Stimulated activated naive B cell treated with anti-CD40 and anti-IgM and Interleukin-4, amounts not matched to agents 10 μg/mL and 1 μg/mL and 100 μg/mL, for 72 hours (primary cell): ENCODE data around the gene PEPD.

Experiments used
- ATAC-seq, 2 donors: fragments of 150-1000 bp; cut with Tn5 transposase; replicated peaks; 2 replicates each; pipeline ENCODE4 v1.10.0; 2021; ENCODE audit warnings: moderate library complexity in 1 of 2
- DNase-seq: peaks from one replicate; pipeline ENCODE4 v3.0.0; 2021
- H3K27ac Mint-ChIP-seq: one replicate; pipeline ENCODE4 v1.8.0; 2022; ENCODE audit warnings: mild to moderate bottlenecking, mixed read lengths
- H3K27me3 Mint-ChIP-seq, 2 donors: one replicate each; pipeline ENCODE4 v1.8.0; 2022; ENCODE audit warnings: mixed read lengths in 2 of 2
- H3K36me3 Mint-ChIP-seq, 2 donors: one replicate each; pipeline ENCODE4 v1.8.0; 2022; ENCODE audit warnings: mixed read lengths in 2 of 2, mild to moderate bottlenecking in 1 of 2
- H3K4me1 Mint-ChIP-seq, 2 donors: one replicate each; pipeline ENCODE4 v1.8.0; 2022; ENCODE audit warnings: mixed read lengths in 2 of 2, mild to moderate bottlenecking in 1 of 2
- H3K4me3 Mint-ChIP-seq, 2 donors: one replicate each; pipeline ENCODE4 v1.8.0; 2022; ENCODE audit warnings: mild to moderate bottlenecking in 2 of 2, mixed read lengths in 2 of 2, moderate library complexity in 1 of 2
- H3K9me3 Mint-ChIP-seq, 2 donors: one replicate each; pipeline ENCODE4 v1.8.0; 2022; ENCODE audit warnings: mixed read lengths in 2 of 2, mild to moderate bottlenecking in 1 of 2

PEPD gene

DNA sequence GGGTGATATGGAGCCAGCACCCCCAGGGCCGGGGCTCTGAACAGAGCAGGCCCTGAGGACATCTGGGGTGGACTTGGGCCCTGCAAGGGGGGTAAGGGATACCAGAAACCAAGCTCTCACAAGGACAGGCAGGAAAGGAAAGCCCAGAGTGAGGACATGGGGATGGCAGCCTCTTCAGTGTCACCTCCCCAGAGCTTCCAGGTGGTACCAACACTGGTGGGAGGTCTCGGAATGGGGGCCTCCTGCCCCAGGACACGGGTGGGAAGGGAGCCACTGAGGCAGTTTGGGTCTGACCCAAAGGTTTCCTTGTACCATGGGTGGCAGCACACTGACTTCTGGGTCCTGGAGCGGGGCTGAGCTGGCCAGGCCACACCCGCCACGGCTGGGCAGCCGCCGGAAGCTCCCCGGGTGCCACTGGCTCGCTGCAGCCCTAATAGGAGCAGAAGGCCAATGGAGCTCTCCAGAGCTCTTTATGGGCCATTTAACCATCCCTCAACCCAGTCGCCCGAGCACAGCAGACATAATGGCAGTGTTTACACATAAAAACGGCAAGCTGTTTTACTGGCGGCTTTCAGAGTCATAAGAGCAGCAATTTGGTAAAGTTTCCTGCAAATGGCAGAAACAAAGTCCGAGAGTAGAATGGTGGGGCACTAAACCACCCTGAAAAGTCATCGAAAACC lies 59.3 kb downstream of the PEPD start:
- H3K36me3 Mint-ChIP-seq: peaks cover 8 to 23% of the 10 kb centered on the region in 2 donors
- no peaks in the 10 kb centered on the region for H3K27me3 Mint-ChIP-seq
- H3K9me3 Mint-ChIP-seq: no peaks in the 10 kb centered on the region
- DNase-seq (no peak), ATAC-seq (no peak)
- no peak overlapping the region for H3K4me3 Mint-ChIP-seq
- H3K27ac Mint-ChIP-seq: no peak overlapping the region
- H3K4me1 Mint-ChIP-seq: no peaks in the 10 kb centered on the region

DNA sequence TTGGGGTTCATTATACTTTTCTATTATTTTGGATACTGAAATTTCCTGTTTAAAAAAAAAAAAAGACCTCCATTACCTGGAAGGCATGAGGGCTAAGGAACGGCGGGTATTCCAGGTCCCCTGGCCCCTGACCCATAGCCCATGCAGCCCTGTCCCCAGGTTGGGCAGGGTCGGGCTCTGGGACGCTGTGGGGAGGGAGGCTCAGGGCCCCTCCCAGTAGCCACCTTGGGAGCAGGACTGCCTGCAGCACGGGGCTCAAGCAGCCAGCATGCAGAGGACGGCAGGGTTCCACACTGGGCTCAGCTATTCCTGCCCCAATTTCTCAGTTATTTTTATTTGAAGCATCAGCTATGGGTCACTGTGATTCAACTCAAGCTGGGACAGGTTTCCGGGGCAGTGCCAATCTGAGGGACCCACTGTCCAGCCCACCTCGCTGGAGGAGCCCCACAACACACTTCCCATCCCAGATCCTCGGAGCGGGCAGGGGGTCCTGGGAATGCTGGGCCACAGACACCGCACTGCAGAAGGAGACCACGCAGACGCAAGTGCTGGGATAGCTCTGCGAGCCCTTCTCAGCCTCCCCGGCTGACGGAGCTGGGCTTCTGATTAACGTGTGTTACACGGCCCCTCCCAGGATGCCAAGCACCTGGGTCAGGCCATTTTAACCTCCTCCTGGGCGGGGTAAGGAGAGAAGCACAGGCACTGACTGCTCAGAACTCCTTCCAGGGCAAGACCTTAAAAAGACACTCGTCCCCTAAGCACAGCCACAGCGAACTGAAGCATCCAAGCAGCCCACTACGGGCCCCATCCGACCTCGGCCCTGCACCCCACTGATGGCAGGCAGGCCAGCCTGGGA lies 60.1 kb downstream of the PEPD start:
- Mint-ChIP-seq H3K27me3 (no peaks in the 10 kb centered on the region), H3K4me3 (no peak overlapping the region), H3K9me3 (no peaks in the 10 kb centered on the region), H3K4me1 (no peaks in the 10 kb centered on the region), H3K36me3 (peaks cover 7 to 23% of the 10 kb centered on the region in 2 donors), H3K27ac (no peak overlapping the region)
- DNase-seq: no peak
- no peak for ATAC-seq

DNA sequence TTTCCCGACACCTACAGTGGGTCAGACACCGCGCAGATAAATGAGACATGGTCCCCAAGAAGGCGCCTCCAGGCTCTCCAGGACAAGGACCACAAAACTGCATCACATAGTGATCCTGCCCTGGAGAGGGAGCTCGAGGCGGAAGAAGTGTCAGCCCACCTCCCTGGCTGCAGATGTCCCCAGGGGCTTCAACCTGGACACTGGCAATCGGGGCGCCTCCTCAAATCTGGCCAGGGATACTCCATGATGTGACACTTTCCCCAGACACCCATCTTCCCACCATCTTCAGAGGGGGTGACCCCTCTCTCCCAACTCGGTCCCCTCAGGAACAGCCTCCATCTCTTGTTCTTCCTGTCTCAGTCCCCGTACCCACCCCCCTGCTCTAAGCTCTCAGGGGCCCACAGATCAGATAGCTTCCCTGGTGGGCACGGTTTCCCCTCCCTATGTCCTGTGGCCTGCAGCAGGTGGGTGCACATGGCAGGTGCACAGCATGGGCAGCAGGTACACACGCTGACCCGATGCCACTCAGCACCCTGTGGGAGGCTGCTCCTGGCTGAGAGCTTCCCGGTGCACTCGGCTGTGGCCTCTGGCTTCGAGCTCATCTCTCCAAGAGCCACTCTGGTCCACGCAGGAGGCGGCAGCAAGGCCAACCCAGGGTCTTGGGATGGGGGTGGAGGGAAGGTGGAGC lies 61.2 kb downstream of the PEPD start:
- ATAC-seq: no peak
- H3K27ac Mint-ChIP-seq: no peak overlapping the region
- no peak for DNase-seq
- H3K36me3 Mint-ChIP-seq: peaks cover 7 to 22% of the 10 kb centered on the region in 2 donors
- H3K27me3 Mint-ChIP-seq: no peaks in the 10 kb centered on the region
- no peak overlapping the region for H3K4me3 Mint-ChIP-seq
- no peaks in the 10 kb centered on the region for H3K4me1 Mint-ChIP-seq
- H3K9me3 Mint-ChIP-seq: no peaks in the 10 kb centered on the region

DNA sequence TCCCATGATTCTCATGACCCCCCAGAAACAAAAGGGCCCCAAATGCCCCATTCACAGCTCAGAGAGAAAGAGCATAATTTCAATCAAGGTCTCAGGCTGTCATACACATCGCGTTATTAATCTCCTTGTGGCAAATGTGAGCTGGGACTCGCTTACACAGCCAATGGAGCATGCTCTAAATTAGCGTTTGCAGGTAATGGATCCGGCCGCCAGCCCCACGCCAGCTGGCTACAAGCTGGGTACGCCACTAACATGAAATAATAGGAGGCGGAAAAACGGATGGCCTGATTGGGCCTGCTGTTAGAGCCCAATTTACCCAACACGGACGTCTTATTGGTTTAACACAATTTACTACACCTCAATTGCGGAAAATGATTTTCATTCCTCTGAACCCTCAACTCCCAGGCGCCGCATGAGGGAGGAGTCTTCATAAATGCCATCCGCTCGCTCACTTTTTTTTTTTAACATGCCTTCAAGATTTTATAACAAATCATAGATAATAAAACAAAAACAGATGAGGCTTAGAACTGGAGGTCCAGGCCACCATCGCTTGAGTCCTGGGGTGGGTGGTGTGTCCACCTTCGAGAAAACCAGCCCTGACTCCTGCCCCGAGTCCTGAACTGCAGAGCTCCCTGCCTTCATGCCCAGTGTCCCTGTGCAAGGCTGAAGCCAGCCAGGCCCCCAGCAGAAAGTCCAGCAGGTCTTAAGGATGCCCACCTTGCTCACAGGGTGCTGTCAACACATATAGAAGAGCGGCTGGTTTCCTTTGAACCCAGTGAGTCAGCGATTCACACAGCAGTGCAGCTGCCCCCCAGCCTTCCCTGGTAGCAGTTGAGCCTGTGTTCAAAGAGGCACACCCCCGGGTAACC lies 62.1 kb downstream of the PEPD start:
- Mint-ChIP-seq H3K9me3 (no peaks in the 10 kb centered on the region), H3K27ac (no peak overlapping the region), H3K27me3 (no peaks in the 10 kb centered on the region), H3K36me3 (peaks cover 7 to 19% of the 10 kb centered on the region in 2 donors), H3K4me1 (no peaks in the 10 kb centered on the region), H3K4me3 (no peak overlapping the region)
- DNase-seq (no peak), ATAC-seq (no peak)

DNA sequence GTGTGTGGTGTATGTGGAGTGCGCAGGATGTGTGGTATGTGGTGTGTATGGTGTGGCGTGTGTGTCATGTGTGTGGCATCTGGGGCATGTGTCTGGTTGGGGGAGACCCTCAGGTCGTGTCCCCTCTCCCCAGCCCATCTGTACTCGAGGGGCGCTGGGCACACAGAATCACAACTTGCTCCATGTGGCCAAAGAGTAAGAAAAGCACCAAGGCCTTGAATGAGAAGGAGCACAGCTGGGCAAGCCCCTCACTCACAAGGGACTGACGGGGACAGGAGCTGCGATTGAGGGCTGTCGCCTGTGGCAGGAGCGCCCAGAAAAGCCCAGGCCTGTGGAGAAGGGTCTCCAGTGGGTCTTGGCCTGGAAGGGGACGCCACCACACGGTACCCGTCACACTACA lies 62.8 kb downstream of the PEPD start:
- Mint-ChIP-seq H3K4me1 (no peaks in the 10 kb centered on the region), H3K36me3 (peaks cover 6 to 18% of the 10 kb centered on the region in 2 donors), H3K4me3 (no peak overlapping the region), H3K9me3 (no peaks in the 10 kb centered on the region), H3K27ac (no peak overlapping the region), H3K27me3 (no peaks in the 10 kb centered on the region)
- ATAC-seq (no peak), DNase-seq (no peak)

DNA sequence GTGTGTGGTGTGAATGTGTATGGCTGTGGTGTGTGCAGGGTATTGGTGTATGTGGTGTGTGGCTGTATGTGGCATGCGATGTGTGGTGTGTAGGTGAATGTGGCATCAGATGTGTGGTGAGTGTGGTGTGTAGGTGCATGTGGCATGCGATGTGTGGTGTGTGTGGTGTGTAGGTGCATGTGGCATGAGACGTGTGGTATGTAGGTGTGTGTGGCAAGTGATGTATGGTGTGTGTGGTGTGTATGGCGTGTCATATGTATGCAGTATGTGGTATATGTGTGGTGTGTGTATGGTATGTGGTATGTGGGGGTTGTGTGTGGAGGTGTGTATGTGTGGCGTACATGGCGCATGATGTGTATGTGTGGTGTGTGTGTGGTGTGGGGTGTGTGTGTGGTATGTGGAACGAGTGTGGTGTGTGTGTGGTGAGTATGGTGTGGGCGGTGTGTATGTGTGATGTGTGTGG lies 63.4 kb downstream of the PEPD start:
- Mint-ChIP-seq H3K9me3 (no peaks in the 10 kb centered on the region), H3K27me3 (no peaks in the 10 kb centered on the region), H3K36me3 (peaks cover 5 to 14% of the 10 kb centered on the region in 2 donors), H3K27ac (no peak overlapping the region), H3K4me1 (no peaks in the 10 kb centered on the region), H3K4me3 (no peak overlapping the region)
- ATAC-seq (no peak), DNase-seq (no peak)

DNA sequence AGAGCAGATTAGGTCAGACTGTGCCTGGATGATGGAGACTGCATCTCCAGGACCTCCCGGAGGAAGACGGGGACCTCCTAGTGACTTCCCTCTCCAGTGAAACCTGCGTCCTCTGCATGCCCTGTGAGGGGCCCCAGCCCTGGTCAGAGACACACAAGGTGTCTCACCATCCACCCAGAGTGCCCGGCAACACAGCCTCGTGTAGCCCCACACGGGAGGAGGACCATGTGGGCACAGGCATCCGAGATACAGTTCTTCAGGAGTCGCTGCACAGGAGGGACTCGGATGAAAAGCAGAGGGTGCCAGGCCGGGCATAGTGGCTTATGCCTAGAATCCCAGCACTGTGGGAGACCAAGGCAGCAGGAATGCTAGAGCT lies 64.8 kb downstream of the PEPD start:
- DNase-seq (no peak), ATAC-seq (no peak)
- Mint-ChIP-seq H3K36me3 (peaks cover 5 to 13% of the 10 kb centered on the region in 2 donors), H3K9me3 (no peaks in the 10 kb centered on the region), H3K27me3 (no peaks in the 10 kb centered on the region), H3K27ac (no peak overlapping the region), H3K4me3 (no peak overlapping the region), H3K4me1 (no peaks in the 10 kb centered on the region)

DNA sequence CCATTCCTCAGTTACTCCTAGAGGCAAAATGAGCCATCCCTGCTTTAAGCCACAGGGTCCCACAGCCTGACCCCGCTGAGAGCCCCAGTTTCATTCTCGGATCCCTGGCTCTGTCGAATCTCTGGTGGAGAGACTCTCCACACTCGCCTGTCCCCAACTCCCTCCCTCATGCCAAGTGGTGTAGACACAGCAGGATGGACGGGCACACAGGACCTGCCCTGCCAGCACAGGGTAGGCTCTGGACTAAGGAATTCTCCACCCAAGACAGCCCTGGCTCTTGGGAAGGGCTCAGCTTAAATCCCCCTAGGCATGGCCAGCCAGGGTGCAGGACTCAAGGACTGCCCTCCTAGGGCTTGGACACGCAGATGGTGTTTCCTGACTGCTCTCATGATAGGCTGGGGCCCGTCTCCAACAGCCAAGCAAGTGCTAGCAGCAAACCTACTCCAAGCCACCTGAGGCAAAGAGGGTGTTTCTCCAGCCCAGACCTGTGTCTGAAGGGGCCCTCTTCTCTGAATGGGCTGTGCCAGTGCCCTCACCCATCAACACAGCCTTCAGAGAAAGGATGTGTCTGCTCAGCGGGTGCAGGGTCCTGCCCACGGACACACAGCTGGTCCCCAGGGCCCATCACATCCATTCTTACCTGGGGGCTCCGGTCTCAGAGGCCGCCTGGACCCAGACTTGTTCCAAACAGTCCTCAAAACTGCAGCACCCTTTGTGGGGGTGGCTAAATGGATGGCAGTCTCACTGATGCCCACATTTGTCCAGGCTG lies 65.3 kb downstream of the PEPD start:
- no peaks in the 10 kb centered on the region for H3K27me3 Mint-ChIP-seq
- peaks cover 5 to 13% of the 10 kb centered on the region in 2 donors for H3K36me3 Mint-ChIP-seq
- DNase-seq (no peak), ATAC-seq (no peak)
- H3K9me3 Mint-ChIP-seq: no peaks in the 10 kb centered on the region
- H3K4me3 Mint-ChIP-seq: no peak overlapping the region
- no peak overlapping the region for H3K27ac Mint-ChIP-seq
- H3K4me1 Mint-ChIP-seq: no peaks in the 10 kb centered on the region

DNA sequence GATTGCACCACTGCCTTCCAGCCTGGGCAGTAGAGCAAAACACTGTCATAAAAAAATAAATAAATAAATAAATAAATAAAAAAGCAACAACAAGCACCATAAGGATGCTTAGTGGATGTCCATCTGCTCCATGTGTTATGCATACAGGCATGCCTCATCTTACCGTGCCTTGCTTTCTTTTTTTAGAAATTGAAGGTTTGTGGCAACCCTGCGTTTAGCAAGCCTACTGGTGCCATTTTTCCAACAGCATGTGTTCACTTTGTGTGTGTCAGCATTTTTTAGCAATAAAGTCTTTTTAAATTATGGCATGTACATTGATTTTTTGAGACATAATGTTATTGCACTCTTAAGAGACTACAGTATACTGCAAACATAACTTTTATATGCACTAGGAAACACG lies 68.3 kb downstream of the PEPD start:
- Mint-ChIP-seq H3K36me3 (peaks cover 11 to 15% of the 10 kb centered on the region in 2 donors), H3K27ac (no peak overlapping the region), H3K9me3 (no peaks in the 10 kb centered on the region), H3K4me3 (no peak overlapping the region), H3K4me1 (no peaks in the 10 kb centered on the region), H3K27me3 (no peaks in the 10 kb centered on the region)
- ATAC-seq: no peak
- no peak for DNase-seq

DNA sequence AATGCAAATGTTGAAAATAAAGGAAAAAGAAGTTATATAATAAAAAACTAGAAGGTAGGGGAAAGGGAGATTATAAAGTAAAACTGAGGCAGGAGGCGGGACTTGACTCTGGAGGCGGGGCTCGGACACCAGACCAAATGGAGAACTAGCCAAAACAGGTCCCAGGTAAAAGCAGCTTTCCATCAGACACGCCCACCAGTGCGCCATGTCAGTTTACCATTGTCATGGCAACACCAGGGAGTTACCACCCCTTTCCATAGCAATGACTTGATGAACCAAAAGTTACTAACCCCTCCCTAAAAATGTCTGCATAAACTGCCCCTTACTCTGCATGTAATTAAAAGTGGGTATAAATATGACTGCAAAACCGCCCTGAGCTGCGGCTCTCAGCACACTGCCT lies 70.9 kb downstream of the PEPD start:
- no peak overlapping the region for H3K27ac Mint-ChIP-seq
- DNase-seq (no peak), ATAC-seq (no peak)
- H3K27me3 Mint-ChIP-seq: no peaks in the 10 kb centered on the region
- H3K4me1 Mint-ChIP-seq: no peaks in the 10 kb centered on the region
- no peak overlapping the region for H3K4me3 Mint-ChIP-seq
- no peaks in the 10 kb centered on the region for H3K9me3 Mint-ChIP-seq
- H3K36me3 Mint-ChIP-seq: peaks cover 15 to 17% of the 10 kb centered on the region in 2 donors

DNA sequence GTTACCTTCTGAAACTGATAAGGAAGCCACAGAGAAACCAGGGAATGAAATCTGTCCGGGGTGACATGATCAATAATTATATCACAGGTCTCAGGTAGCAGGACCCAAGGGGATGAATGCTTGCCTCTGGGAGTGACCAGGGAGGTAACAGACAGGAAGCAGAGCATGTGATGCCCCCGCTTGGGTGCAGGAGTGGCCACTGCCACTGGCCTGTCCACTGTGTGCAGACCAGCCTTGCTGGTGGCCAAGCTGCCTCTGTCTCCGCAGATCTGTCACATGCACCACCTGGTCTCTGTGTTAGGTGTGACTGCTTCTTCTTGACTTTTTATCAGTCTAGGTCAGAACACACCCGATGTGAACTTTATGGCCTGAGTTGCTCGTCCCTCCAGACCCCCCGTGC lies 71.8 kb downstream of the PEPD start:
- Mint-ChIP-seq H3K27ac (no peak overlapping the region), H3K27me3 (no peaks in the 10 kb centered on the region), H3K9me3 (no peaks in the 10 kb centered on the region), H3K4me1 (no peaks in the 10 kb centered on the region), H3K36me3 (peaks cover 15 to 21% of the 10 kb centered on the region in 2 donors), H3K4me3 (no peak overlapping the region)
- ATAC-seq (no peak), DNase-seq (no peak)

DNA sequence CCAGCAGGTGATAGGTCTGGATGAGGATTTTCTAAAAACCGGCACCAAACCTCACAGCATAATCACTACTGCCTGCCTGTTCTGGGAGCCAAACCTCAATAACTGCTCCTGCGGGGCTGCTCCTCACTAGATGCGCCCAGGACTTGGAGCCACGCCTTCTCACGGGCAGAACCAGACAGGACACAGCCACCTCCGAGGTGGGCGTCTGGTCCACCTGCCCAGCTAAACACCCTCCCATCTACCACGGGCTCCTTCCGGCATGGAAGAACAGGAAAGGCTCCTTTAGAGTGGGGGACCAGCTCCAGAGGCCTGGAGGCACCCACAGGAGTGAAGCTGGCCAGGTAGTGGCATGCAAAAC lies 73.5 kb downstream of the PEPD start:
- H3K4me1 Mint-ChIP-seq: no peaks in the 10 kb centered on the region

DNA sequence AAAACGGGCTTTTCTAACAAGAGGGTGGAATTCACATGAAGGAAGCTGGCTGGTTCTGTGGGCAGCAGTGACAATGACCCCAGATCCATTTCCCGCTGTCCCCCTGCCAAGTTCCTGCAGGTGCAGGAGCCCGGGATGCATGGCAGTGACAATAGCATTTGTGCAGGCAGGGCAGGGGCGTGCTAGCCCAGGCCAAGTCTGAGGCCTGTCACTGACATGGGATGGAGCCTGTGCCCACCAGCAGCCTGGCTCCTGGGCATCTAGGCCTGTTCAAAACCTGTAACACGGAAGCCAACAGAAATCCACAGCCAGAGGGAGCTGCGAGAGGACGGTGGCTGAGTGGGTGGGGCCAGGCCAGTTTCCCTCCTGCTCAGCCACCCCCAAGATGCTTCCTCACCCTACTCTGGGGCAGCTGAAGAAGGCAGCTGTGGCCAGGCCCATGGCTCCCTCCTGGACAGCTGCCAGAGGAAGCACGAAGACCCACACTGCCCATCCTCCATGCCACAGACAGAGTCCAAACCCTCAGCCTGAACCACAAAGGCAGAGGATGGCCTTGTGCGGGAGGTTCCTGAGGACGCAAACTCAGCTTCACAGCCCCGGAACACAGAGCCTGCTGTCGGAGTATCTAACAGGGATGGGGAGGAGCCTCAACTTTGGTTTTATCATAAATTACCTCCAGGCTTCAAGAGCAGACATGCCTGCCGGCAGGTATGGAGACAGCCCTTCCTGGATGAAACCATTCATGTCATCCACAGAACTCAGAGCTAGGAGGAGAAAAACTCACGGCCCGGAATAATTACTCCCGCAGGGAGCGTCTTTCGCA lies 74.0 kb downstream of the PEPD start:
- no peak for DNase-seq

More for the DNA sequence above, 73.5 kb downstream of the PEPD start:
- Mint-ChIP-seq H3K9me3 (no peaks in the 10 kb centered on the region), H3K36me3 (peaks cover 19 to 29% of the 10 kb centered on the region in 2 donors), H3K27me3 (no peaks in the 10 kb centered on the region), H3K4me3 (no peak overlapping the region), H3K27ac (no peak overlapping the region)
- ATAC-seq (no peak), DNase-seq (no peak)

More for the DNA sequence above, 74.0 kb downstream of the PEPD start:
- Mint-ChIP-seq H3K4me1 (no peaks in the 10 kb centered on the region), H3K27me3 (no peaks in the 10 kb centered on the region), H3K9me3 (no peaks in the 10 kb centered on the region), H3K4me3 (no peak overlapping the region), H3K27ac (no peak overlapping the region), H3K36me3 (peaks cover 23 to 34% of the 10 kb centered on the region in 2 donors)
- no peak for ATAC-seq
